Astrocyte of the spinal cord (primary cell): ENCODE measurements around the gene SLIT3.
A peak's percentile ranks its signal among the peaks of the same experiment; 100 is the strongest.
"Not testable (repeated sequence)": the region's sequence is repeated elsewhere in the genome, so short reads cannot be mapped to it uniquely, and the experiment has no call there.

Source experiments
- DNase-seq: peaks from one replicate; pipeline ENCODE4 v3.0.0; 2011; ENCODE audit warnings: low read depth, low spot score
- H3K4me3 ChIP-seq: 2 replicates; pipeline ENCODE4 v1.5.1; 2011; ENCODE audit warnings: low read depth, mild to moderate bottlenecking, low read length, moderate library complexity
- in situ Hi-C: cut with HindIII; loops from 2 replicates; pipeline ENCODE4 v1.10.0; 2017; ENCODE audit warnings: low sequenced_read_pairs
- TF ChIP-seq, protein P1 (sequence below): IDR thresholded peaks from 2 replicates; pipeline ENCODE4 v1.5.1; 2012; ENCODE audit warnings: low read depth, mild to moderate bottlenecking, low read length, inconsistent platforms

The SLIT3 gene

DNA sequence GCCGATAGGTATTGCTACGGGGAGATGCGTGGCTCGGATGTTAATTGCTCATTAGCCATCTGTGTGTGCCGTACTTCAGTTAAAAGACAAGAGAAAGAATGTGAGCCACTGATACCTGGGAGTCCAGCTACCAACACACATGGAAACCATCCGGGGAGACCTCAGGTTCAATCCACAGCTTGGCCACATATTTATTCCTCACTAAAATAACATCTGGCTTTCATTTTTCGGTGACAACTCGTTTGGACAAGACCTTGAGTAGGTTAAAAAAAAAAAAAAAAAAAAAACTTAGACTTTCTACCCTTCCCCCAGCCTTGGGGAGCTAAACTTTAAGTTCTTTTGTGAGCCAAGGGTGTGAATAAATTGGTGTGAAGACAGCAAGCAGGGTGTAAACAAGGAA is 84.1 kb downstream of the SLIT3 start:
- no peak overlapping the region for H3K4me3 ChIP-seq
- TF ChIP-seq, protein P1, sequence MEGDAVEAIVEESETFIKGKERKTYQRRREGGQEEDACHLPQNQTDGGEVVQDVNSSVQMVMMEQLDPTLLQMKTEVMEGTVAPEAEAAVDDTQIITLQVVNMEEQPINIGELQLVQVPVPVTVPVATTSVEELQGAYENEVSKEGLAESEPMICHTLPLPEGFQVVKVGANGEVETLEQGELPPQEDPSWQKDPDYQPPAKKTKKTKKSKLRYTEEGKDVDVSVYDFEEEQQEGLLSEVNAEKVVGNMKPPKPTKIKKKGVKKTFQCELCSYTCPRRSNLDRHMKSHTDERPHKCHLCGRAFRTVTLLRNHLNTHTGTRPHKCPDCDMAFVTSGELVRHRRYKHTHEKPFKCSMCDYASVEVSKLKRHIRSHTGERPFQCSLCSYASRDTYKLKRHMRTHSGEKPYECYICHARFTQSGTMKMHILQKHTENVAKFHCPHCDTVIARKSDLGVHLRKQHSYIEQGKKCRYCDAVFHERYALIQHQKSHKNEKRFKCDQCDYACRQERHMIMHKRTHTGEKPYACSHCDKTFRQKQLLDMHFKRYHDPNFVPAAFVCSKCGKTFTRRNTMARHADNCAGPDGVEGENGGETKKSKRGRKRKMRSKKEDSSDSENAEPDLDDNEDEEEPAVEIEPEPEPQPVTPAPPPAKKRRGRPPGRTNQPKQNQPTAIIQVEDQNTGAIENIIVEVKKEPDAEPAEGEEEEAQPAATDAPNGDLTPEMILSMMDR = no peak
- no peak for DNase-seq
- in situ Hi-C loops = no loop called here

DNA sequence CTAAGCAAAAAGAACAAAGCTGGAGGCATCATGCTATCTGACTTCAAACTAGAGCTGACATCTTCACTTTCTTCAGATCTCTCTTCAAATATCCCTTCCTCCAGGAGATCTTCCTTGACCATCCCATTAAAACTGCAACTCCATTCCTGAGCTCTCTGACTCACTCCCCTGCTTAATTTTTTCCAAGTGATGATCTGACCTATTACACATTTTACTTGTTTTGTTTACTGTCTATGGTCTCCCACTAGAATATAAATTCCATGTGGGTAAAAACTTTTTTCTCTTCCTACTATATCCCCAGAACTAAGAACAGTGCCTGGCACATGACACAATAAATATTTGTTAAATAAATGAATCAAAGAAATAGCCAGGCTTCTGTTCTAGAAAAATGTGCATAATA is 87.5 kb downstream of the SLIT3 start:
- TF ChIP-seq, protein P1 = no peak
- in situ Hi-C loops = no loop called here
- no peak overlapping the region for H3K4me3 ChIP-seq
- no peak for DNase-seq

DNA sequence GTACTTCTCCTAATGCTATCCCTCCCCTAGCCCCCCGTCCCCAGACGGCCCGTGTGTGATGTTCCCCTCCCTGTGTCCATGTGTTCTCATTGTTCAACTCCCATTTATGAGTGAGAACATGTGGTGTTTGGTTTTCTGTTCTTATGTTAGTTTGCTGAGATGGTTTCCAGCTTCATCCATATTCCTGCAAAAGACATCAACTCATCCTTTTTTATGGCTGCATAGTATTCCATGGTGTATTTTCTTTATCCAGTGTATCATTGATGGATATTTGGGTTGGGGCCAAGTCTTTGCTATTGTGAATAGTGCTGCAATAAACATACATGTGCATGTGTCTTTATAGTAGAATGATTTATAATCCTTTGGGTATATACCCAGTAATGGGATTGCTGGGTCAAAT is 89.2 kb downstream of the SLIT3 start:
- in situ Hi-C loops, DNase-seq, H3K4me3 ChIP-seq: not testable (repeated sequence)

DNA sequence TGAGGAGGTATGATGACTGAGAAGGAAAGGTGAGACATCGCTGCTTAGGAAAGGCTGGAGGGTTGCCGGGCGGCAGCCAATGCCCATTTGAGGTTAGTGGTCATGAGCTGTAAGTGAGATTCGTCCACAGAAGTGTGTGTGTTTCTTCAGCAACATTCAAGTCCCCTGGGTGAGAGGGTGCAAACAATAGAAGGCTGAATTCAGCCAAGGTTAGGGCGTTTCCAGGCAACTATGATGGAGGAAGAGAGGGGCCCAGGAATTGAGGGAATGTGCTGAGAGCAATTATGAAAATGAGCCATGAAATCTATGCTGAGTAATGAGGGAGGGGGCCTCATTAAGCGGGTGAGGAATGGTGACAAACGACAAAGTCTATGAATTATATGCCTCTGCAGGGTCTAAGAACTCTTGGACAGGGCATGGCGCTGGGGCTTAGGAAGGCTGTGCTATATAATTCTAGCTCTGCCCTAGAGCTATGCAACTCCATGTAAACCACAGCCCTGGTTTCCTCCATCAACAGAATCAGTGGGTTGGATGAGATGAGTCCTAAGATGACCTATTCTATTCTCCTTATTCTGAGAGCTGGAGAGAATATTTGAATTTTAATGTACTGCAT is 96.0 kb downstream of the SLIT3 start:
- in situ Hi-C loops = no loop called here
- TF ChIP-seq, protein P1 = no peak
- no peak overlapping the region for H3K4me3 ChIP-seq
- DNase-seq = peak; percentile 6

DNA sequence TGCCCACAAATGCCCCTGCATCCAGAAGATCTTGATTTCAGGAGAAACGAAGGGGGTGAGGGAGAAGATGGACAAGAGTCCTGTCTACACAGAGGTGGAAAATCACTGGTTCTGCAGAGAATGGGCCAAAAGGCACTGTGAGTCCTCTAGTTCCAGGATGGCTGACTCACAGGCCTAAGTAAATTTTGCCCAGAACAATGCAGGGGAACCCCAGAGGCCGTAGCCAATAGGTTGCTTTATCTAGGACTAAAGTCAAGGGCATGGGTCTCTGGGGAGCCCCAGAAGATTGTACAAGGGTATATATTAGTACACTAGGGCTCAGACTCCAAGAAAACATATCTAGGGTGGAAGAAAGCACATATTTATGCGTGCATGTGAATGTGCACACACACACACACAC is 98.0 kb downstream of the SLIT3 start:
- H3K4me3 ChIP-seq = no peak overlapping the region
- no peak for DNase-seq
- in situ Hi-C loops = no loop called here
- TF ChIP-seq, protein P1 = no peak

DNA sequence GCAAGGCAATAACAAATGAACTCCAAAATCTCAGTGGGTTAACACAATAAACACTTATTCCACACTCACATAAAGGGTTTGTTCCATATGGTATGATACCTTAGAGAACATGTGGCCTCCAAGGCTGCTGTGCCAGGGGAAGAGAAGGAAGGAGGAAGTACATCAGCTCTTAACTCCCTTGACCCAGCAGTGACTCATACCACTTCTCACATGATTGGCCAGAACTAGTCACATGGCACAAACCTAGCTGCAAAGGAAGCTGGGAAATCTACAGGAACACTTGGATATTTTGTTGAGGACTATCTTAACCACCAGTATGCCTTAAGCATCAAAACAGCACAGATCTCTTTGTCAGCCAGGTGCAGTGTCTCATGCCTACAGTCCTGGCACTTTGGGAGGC is 99.3 kb downstream of the SLIT3 start:
- no peak overlapping the region for H3K4me3 ChIP-seq
- no peak for DNase-seq
- TF ChIP-seq, protein P1 = no peak
- in situ Hi-C loops = no loop called here

DNA sequence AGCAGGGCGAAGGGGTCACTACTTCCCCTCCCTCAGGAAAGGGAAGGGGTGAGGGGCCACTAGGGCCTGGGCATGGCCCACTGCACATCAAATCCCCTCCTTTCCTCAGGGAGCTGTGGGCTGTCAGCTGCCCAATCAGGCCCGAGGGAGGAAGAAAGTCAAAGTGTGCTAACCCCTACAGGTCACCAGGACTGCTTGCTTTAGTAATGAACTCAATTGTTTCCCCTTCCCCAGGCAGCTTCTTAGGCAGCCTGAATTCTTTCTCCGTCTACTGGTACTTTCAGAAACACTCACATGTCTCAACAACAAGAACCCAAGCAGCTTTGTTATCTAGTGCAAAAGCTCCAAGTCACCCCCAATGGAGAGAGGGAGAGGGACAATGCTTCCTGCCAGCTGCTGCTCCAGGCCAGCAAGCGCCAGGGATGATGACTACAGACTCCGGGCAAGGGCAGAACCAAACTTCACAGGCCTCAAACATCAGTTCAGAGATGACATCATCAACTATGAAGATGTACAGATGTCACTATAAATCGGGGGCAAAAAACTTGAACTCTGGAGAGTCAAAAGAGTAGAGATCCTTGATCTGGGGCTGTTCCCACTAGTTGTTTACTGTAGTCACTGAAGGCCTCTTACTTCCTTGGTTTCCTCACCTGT is 100.7 kb downstream of the SLIT3 start:
- TF ChIP-seq, protein P1 = no peak
- in situ Hi-C loops = no loop called here
- no peak for DNase-seq
- no peak overlapping the region for H3K4me3 ChIP-seq
